Hematopoietic multipotent progenitor cell treated with erythropoietin and hydrocortisone succinate and interleukin-3 and kit ligand, for 15 days (in vitro differentiated cells): ENCODE results near the gene EXD2.
"Not testable (repeated sequence)": the region's sequence is repeated elsewhere in the genome, so short reads cannot be mapped to it uniquely, and the experiment has no call there.

Experiments used
- DNase-seq: peaks from one replicate; pipeline ENCODE4 v3.0.0-alpha.2; 2015; ENCODE audit warnings: low spot score

EXD2 gene, protein sequence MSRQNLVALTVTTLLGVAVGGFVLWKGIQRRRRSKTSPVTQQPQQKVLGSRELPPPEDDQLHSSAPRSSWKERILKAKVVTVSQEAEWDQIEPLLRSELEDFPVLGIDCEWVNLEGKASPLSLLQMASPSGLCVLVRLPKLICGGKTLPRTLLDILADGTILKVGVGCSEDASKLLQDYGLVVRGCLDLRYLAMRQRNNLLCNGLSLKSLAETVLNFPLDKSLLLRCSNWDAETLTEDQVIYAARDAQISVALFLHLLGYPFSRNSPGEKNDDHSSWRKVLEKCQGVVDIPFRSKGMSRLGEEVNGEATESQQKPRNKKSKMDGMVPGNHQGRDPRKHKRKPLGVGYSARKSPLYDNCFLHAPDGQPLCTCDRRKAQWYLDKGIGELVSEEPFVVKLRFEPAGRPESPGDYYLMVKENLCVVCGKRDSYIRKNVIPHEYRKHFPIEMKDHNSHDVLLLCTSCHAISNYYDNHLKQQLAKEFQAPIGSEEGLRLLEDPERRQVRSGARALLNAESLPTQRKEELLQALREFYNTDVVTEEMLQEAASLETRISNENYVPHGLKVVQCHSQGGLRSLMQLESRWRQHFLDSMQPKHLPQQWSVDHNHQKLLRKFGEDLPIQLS

GRCh38 chr14:69191340-69192111 is at the start of gene EXD2:
TSS of gene EXD2 (plus strand) at chr14:69191498. CDS start at chr14:69209471, 17,973 bp downstream.
- peak; percentile 39 for DNase-seq

GRCh38 chr14:69141550-69141949 is 49.7 kb upstream of the EXD2 start:
- no peak for DNase-seq

DNA sequence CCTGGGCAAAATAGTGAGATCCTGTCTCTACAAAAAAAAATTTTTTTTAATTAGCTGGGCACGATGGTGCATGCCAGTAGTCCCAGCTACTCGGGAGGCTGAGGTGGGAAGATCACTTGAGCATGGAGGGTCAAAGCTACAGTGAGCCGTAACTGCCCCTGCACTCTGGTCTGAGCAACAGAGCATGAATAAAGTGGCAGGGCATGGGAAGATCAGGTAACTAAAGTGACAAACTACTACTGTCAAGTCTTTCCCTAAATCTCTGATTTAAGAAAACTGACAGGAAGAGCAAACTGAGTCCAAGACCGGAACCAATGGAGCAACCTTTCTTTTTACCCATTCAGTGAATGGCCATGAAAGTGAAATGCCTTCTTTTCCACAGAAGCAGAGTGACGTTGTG is 49.2 kb upstream of the EXD2 start:
- no peak for DNase-seq

DNA sequence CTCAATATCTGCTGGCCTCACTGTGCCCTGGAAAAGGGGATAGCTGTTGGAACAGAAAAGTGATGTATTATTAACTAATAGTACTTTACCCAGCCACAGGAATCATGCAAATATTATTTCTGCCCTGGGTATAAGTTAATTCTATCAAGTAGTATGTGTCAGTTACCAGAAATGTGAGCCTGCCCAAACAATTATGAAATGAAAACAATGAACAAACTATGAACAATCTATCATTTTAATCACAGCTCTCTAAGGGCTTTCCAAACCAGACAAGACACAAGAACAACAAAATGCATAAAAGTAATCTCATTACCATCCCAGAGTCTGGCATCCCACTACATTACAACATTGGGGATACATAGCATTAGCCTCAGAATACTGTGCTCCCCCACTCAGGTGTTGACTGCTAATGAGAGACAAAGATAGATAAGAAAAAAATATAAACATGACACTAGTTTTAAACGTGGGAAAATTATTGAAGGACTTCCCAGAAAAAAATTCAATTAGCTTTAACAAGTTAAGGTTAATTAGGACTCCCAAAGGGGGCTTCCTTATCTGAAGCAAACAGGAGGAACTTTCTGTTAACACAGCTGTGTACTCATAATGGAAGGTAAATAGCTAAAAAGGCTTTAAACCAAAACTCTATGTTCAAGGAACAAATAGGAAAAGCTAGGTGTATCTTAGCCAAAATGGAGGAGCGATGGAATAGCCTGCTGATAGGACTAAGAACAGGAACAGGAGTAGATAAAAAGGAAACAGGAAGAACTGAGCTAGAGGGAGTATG is 41.6 kb upstream of the EXD2 start:
- DNase-seq, result no peak

DNA sequence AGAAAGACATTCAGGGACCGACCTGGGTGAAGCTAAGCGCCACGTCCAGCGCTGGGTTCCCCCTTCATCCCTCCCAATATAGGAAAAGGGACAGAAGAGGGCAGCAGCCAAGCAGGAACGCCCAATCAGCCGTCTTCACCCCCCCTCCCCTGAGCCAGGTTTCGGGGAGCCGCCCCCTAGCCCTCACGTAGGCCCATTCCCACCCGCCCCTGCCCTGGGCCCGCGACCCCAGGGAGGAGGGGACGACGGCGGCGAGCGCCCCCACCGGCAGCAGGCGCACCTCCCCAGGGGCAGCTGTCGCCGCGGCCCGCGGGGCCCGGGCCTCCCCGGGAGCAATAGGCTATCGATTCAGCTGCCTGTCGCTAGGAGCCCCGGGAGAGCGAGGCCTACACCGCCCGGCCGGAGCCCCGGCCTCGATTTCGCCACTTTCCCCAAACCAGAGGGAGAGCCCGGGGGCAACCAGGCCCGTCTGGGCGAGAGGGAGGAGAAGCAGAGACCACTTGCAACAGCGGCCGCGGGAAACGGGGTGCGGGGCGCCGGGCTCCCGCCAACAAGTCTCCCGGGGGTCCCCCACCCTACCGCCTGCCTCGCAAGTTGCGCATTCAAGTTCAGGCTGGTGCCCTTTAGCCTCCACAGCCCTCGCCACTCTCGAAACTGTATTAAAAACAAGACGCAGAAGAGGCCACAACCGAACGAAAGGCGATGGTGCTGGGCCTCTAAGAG is 39.7 kb upstream of the EXD2 start:
- DNase-seq, result peak; percentile 77

DNA sequence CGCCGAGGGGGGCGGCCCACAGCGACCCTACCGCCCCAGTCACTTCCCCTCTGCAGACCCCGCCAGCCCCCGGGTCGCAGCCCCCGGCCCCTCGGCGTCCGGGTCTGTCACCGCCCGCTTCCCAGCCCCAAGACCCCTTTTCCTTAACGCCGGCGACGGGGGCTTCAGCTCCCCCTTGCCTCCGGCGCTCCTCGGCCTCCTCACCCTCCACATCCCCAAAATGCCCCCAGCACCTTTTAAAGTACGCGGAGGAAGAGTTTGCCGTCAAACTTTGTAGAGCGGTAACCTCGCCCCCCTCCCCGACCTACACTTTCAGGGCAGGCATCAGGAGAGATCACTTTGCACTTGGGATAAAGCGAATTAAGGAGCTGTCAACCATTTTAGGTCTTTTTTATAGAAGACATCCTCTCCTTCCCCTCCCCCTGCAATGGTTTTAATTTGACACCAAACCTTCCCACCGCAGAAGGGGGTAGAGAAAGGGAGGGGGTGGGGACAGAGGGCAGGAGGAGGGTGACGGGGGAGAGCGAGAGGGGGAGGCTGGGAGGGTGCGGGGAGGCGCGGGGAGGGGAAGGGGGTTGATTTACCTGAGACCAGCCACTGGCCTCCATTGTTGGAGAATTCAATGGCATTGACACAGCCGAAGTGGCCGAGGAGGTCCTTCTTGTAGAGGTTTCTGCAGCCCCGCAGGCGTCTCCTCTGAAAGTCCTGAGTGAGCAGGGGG is 39.0 kb upstream of the EXD2 start:
- peak; percentile 28 for DNase-seq

- no peak for DNase-seq
These were observed 38.5 kb upstream of the EXD2 start, which contains the start of gene DCAF5 for GRCh38 chr14:69152902-69153151. TSS of gene DCAF5 (minus strand) at chr14:69153119. CDS start at chr14:69152978, 141 bp downstream.

DNA sequence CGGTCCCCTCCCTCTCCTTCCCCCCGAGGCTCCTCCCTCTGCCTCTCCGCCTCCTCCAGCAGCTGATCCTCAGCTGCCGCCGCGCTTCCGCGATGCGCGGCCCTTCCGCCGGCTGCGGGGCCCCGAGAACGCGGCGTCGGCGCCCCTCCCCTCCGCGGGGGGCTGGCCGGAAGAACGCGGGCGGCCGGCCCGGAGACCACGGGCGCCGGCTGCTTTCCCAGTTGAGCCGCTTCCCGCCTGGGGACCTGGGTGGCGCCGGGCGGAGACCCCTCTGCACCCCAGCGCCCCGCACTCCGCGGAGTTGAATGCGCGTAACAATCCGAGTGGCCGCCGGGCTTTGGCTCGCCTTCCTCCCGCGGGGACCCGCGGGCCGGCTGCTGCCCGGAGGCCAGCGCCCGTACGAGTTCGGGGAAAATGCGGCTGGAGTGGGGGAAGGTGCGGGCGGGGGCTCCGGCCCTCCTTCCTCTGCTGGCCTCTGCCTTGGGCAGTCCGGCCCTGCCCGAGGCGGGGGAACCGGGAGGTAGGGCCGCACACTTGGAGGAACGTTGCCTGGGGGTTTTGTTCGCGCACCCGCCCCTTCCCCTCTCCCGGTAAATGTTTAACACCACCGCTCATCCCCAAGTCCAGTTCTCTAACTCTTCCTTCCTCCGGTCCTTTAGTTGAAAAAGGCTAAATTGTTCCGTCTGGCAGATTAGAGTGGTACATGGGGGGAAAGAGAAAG is 38.0 kb upstream of the EXD2 start:
- DNase-seq, result peak; percentile 85

- DNase-seq, result no peak
These were observed 37.4 kb upstream of the EXD2 start for GRCh38 chr14:69153873-69154270.

GRCh38 chr14:69154779-69155178 is 36.5 kb upstream of the EXD2 start:
- no peak for DNase-seq

GRCh38 chr14:69156224-69156623 is 35.1 kb upstream of the EXD2 start:
- DNase-seq, result no peak

GRCh38 chr14:69161590-69161989 is 29.7 kb upstream of the EXD2 start:
- no peak for DNase-seq

GRCh38 chr14:69165787-69166186 is 25.5 kb upstream of the EXD2 start:
- not testable (repeated sequence) for DNase-seq

GRCh38 chr14:69170839-69171238 is 20.5 kb upstream of the EXD2 start:
- DNase-seq, result no peak

DNA sequence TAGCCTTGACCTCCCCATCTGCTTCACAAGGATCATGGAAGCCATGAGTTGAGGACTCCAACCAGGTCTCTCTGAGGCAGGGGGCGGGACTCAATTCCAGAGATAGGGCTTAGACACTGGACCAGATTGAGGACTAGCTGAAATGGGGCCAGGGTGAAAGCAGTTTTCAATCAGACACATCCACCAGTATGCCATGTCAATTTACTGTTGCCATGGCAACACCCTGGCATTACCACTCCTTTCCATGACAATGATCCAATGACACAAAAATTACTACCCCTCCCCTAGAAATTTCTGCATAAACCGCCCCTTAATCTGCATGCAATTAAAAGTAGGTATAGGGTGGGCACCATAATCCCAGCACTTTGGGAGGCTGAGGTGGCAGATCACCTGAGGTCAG is 19.7 kb upstream of the EXD2 start:
- no peak for DNase-seq

- DNase-seq, result no peak
These were observed 16.2 kb upstream of the EXD2 start for GRCh38 chr14:69175130-69175529.

- no peak for DNase-seq
These were observed 9.8 kb upstream of the EXD2 start for GRCh38 chr14:69181491-69181890.

- DNase-seq, result not testable (repeated sequence)
These were observed 8.7 kb upstream of the EXD2 start for GRCh38 chr14:69182580-69182979.

- no peak for DNase-seq
These were observed 7.6 kb upstream of the EXD2 start for GRCh38 chr14:69183735-69184134.

- no peak for DNase-seq
These were observed 1.1 kb upstream of the EXD2 start for GRCh38 chr14:69190191-69190590.
